Stimulated activated CD4-positive, alpha-beta T cell treated with anti-CD3 and anti-CD28 coated beads, TNF-alpha, amount 100 ng/mL, for 48 hours (primary cell): ENCODE data around the gene TFB2M.
"Not testable (repeated sequence)": the region's sequence is repeated elsewhere in the genome, so short reads cannot be mapped to it uniquely, and the experiment has no call there.

Source experiments
- DNase-seq, 3 donors: peaks; one replicate each; pipeline ENCODE4 v3.0.0-alpha.2; 2020; ENCODE audit warnings: low read depth in 3 of 3

Gene TFB2M

DNA sequence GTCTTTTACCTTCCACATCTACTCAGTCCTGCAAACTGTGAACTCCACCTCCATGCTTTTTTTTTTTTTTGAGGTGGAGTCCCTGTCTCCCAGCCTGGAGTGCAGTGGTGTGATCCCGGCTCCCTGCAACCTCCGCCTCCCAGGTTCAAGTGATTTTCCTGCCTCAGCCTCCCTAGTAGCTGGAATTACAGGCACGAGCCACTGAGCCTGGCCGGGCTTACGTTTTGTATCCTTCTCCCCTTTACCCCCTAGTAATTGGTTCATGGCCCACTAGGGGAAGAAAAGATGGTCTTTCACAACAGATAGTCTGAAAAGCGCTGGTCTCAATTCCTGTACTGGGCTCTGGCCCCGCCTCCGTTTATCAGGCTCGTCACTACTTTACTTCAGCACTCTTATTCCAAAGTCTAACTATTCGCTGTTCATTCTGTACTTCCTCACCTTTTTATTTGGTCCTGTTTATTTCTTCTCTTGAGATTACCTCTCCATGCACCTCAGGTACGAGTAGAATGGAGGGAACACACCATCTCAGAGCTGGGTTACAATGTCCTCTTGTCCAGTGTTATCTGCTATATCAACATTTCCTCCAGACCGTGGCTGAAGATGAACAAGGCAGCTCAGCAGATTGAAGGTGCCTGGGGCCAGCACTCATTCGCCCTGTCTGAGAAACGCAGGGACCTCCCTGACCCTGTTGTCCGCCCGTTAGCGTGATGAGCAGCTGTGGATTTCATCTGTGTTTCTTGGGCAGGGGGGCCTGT lies 16.4 kb upstream of the TFB2M start:
- no peak for DNase-seq

DNA sequence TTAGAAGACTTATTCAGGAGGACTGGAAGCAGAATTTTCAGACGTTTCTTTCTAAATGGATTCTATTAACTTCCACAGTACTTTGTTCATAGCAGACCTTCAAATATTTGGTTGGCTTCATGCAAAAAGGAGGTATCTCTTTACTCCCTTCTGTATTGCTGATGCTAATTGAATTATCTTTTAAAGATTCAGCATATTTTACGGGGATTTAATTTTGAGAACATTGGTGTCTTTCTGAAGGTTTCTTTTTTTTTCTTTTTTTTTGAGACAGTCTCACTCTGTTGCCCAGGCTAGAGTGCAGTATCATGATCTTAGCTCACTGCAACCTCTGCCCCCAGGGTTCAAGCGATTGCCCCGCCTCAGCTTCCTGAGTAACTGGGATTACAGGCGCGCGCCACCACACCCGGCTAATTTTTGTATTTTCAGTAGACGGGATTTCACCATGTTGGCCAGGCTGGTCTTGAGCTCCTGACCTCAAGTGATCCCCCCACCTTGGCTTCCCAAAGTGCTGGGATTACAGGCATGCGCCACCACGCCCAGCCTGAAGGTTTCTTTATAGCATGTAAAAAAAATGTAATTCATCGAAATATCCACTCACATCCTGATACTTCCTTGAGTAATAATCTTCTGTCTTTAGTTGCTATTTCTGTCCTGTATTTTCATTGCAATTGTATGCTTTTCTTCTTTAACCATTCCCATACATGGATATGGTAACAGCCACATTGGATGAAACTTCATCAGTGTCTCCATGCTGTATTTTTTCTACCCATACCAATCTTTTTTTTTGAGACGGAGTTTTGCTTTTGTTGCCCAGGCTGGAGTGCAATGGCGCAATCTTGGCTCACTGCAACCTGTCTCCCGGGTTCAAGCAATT lies 14.7 kb upstream of the TFB2M start:
- DNase-seq = no peak

DNA sequence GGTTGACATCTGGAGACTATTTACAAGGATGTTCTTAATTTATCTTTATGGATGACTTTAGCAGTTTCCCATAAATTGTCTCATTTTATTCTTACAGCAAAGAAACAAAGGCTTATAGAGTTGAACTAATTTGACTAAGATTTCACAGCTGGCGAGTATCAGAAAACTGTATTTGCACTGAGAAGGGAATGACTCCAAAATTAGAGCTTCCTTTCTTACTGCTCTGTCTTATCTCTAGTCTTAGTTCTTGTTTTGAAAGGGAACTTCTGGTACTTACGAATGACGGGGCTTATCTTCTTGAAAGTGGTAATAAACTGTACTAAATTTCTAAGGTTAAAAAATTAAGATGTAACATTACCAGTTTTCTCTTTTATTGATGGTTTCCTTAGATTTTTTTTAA lies 13.8 kb upstream of the TFB2M start:
- no peak for DNase-seq

DNA sequence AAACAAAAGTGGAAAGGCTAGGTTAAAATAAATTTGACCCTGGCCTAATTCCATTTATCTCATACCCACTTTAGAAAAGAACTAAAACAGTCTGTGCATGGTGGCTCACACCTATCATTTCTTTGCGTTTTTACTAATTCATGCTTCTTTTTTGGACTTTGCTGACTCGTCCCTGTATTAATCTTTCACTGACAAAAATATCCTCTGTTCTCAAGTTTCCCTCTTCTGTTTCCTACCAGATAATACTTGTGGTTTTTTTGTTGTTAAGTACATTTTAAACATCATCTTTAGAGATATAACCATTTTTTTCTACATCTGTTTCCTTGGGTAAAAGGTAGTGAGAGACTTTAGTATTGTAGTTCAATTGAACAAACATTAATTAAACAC lies 11.7 kb upstream of the TFB2M start:
- DNase-seq = no peak

DNA sequence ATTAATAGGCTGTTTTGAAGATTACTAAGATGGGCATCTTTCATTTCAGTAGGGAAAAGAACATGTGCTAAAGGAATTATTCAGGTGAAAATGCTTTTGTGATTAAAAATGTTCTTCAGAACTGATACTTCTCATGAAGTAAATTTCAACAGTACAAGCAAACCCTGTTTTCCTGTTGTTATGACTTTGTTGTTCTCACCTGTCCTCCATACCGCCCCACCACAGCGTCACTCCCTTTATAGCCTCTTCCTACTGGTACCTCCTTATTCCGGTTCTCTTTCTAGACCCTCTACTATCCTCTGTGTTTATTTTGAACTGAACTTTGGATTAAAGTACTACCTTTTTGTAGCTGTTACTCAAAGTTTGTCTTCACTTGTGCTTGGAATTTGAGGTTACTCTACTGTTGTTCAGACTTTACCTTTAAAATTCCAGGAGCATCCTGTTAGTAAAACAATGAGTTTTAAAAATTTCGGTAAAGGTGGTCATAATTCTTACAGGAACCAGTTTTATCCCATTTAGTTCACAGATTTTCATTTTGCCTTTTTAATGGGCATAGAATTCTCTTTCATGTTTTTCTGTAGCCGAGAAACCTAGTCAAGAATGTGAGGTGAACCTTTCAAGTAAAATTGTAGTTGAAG lies 11.1 kb upstream of the TFB2M start:
- DNase-seq = no peak

DNA sequence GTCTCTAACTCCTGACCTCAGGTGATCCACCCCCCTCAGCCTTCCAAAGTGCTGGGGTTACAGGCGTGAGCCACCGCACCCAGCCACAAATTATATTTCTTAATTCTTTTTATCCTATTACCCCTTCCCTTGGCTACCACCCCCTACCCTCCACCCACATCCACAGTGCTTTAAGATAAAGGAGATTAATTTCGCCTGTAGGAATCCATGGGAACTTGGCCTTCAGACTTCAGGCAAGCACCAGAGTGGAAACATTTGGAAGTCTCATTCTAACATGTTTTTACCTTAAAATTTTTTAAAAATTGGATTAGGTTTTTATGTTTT lies 10.6 kb upstream of the TFB2M start:
- no peak for DNase-seq

DNA sequence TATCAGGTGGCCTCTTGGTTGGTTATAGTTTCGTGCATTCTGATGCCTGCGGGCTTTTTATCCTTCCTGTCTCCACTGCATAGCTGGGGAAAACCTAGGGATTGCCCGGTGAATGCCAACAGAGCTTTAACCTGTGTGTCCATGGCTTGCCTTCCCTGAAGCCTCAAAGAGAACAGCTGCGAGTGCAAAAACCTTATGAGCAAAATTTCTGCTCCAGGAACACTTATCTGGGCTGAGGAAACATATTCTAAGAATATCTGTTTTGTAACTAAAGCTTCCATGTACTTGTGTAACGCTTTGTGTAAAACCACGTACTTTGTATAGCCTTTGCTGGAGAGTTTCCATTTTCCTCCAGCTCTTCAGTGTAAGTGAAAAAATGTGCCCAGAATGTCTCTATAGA lies 7.4 kb upstream of the TFB2M start:
- no peak for DNase-seq

DNA sequence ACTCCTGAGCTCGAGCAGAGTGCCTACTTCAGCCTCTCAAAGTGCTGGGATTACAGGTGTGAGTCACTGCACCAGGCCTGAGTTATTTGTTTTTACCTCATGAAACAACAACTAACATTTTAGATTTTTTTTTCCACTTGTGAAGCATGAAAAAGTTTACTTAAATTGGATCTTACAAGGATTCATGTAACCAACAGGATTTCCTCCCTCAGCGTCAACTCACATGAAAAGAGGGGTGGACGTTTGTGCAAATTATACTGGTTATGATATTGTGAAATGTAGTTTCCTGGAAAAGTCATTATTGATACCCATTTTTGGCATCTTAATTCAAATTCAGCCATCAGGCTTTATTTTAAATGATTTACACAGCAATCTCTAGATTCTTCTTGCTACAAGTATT lies 6.7 kb upstream of the TFB2M start:
- no peak for DNase-seq

DNA sequence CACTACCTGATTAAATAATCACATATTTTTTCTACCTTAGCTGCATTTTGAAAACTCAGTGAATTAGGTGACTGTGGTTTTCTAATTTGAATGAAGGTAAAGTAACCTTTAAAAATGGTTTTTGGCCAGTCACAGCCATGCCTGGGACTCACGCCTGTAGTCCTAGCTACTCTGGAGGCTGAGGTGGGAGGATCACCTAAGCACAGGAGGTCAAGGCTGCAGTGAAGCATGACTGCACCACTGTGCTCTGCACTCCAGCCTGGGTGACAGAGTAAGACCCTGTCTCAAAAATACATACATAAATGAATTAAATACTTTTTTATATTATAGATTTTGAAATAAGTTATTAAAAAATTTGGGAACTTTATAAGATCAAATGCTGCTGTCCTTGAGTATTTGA lies 5.9 kb upstream of the TFB2M start:
- no peak for DNase-seq

DNA sequence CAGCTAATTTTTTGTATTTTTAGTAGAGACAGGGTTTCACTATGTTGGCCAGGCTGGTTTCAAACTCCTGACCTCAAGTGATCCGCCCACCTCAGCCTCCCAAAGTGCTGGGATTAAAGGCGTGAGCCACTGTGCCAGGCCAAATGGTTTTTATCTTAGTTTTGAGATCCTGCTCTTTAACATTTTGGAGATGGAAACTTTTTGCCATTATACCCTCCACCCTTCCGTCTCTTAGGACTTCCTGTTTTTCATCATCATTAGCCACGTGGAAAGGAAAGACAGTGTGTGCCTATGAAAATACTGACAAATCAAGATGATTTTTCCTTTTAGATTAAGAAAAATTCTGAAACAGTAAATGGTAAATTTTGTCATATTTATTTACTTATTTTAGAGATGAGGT lies 5.2 kb upstream of the TFB2M start:
- DNase-seq = not testable (repeated sequence)

DNA sequence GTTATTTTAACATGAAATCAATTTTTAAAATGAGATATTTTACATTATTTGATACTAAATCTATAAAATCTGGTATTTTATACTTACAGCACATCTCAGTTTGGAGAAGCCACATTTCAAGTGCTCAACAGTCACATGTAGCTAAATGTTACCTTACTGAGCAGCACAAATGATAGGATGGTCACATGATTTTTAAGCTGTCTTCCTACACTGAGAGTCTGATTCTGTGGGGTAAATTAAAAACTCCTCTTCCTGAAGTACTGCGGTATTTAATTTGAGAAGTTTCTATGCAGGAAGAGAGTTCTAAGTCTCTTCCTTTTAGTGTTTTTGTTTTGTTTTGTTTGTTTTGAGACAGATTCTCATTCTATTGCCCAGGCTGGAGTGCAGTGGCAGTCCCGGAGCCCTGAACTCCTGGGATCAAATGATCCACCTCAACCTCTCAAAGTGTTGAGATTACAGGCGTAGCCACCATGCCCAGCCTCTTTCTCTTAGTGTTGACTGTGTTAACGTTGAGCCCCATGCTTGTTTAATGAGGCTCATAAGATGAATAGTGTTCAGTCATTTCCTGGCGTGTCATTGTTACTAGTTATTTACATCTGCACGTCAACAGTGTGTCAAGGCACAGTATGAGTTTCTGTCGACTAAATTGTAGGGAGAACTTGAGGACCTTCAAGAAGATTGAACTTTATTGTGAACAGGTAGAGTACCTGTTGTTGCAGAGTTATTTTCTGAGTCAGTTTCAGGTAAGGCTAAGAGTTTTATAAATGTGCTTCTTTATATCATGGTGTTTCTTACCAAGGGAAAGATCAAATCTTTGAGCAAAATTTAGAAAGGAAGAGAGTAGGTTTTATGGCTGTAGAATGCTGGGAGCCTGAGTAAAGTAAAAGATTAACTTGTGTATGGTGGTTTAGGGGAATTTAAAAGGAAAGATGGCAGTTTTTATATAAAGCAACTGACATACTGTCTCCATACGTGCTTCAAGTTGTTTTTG lies 3.5 kb upstream of the TFB2M start:
- no peak for DNase-seq

DNA sequence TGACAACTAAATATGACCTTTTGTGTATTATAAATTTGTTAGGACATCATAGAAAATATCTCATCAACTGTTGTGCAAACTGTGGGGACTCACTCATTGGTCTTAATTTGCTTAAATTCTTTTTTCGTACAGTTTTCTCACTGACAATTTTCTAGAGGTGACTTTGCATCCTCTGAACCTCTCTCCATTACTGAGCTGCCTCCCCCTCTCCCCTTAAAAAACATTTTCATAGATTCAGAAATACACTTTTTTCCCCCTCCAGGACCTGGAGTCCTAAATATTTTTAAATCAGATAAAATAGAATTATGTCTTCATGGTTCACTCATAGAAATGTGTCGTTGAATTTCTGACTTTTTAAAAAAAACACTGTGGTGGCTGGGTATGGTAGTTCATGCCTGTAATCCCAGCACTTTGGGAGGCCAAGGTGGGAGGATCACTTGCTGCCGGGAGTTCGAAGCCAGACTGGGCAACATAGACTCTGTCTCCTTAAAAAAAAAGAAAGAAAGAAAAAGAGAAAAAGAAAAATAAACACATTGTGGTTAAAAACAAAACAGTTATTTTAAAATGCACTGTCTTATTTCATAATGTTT lies 1.7 kb upstream of the TFB2M start:
- DNase-seq = no peak

DNA sequence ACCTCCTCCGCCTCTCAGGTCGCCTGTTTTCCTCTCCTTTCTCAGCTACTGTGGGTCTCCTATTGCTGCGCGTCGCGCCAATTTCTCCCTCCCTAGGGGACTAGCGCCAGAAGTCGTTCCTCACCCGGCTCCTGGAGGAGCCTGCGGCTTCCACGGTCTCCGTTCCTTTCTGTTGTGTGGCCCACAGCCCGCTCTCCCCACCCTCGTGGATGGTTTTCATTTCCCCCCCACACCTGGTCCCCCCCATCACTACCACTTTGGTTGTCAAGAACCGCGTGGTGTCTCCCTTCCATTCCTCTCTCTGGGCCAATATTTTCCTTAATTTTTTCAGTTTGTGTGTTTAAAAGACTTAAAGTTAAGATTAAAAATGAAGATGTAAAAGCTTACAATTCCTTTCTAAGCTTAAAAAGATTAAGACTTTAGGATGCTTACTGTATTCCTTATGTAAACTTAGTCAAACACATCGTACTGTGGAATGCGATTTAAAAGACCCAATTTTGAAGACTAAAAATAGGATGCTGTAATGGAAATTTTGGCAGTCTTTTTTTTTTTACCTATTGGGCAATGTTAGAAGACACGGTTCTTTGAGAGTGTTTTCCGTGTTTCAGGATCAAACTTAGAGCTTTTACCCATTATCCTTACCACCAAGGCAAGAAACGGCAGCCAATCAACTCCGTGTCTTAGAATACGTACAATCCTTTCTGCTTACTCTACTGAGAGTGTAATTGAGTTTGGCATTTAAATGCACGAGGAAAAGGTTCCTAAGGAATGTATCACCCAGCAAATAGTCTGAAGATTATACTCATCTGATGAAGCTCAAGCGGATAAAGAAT lies 968 bp upstream of the TFB2M start:
- no peak for DNase-seq

DNA sequence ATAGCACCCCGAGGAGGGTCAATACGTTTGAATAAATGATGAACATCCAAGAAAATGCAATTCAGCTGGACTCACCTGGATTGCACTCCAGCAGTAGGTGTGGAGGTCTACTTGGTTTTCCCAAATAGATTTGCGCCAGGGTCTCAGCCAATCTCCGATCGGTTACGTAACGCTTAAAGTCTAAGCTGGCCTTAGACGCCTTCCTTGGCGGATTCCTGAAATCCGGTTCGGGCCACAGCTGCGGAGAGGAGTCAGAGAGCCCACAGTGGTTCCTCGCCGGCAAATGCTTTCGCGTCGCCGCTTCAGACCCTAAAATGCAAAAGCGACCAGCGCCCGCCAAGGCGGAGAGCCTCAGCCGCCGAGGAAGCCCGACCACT lies 322 bp downstream of the TFB2M start:
- DNase-seq = no peak

DNA sequence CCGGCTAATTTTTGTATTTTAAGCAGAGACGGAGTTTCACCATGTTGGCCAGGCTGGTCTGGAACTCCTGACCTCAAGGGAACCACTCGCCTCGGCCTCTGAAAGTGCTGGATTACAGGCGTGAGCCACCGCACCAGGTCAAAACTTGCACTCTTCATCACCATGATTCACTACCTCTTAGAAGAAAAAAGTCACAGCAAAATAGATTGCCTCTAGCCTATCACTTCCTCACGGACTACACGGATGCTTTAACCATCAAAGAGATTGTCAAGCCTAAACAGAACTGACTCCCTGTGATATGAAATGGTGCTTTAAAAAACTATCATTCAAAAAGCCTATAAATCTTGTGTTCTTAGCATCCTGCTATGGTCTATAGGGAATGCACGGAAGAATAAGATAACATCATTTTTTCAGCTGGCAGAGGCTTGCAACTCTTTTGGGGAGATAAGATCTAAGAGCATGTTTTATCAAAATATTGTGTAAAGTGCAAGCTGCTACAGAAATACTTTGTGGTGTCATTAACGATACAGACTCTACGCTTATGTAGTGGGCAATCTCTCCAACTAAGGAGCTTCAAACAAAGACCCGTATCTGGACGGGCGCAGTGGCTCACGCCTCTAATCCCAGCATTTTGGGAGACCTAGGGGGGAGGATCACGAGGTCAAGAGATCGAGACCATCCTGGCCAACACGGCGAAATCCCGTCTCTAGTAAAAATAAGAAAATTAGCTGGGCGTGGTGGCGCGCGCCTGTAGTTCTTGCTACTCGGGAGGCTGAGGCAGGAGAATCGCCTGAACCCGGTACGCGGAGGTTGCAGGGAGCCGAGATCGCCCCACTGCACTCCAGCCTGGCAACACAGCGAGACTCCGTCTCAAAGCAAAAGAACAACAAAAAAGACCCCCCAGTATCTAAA lies 966 bp downstream of the TFB2M start:
- no peak for DNase-seq

DNA sequence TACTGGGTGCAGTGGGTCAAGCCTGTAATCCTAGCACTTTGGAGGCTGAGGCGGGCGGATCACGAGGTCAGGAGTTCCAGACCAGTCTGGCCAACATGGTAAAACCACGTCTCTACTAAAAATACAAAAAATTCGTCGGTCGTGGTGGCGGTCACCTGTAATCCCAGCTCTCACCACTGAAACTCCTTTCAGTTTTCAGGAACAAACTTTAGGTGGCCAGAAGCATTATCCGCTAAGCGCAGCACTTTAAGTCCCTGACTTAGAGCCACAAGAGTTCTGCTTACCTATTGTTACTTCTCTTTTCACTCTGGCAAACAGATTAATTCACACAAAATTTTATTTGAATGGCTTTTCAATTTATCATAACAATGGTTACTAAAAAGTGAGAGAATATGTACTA lies 5.2 kb downstream of the TFB2M start:
- DNase-seq = not testable (repeated sequence)

DNA sequence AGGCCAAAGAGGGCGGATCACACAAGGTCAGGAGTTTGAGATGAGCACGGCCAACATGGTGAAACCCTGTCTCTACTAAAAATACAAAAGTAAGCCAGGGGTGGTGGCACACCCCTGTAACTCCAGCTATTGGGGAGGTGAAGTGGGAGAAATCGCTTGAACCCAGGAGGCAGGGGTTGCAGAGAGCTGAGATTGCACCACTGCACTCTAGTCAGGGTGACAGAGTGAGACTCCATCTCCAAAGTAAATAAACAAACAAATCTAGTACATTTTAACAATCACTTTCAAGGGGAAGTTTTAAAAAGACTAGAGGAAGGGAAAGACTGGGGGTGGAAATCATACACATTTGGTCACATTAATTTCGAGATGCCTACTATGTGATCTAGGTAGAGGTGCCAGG lies 6.8 kb downstream of the TFB2M start:
- DNase-seq = no peak

DNA sequence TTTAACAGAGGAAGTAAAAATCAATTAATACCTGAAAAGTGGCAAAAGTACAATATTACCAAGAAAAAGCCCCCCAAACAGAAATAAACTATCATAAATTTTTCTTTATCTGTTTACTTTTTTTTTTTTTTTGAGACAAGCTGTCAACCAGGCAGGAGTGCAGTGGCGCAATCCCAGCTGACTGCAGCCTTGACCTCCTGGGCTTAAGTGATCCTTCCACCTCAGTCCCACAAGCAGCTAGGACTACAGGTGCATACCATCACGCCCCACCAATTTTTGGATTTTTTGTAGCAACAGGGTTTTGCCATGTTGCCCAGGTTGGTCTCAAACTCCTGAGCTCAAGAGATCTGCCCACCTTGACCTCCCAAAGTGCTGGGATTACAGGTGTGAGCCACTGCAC lies 8.0 kb downstream of the TFB2M start:
- no peak for DNase-seq

DNA sequence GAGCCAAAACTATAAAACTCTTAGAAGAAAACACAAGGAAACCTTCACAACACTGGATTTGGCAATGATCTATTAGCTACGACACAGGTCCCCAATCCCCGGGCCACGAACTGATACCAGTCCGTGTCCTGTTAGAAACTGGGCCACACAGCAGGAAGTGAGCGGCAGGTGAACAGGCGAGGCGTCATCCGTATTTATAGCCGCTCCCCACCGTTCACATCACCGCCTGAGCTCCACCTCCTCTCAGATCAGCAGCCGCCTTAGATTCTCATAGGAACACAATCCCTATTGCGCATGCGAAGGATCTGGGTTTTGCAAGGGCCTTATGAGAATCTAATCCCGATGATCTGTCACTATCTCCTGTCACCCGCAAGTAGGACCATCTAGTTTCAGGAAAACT lies 11.9 kb downstream of the TFB2M start:
- DNase-seq = no peak
